ENCODE results near the gene SPACA6. TPM values are rescaled to one million over a fixed set of nuclear protein-coding genes. Genes with fewer than 3 reads are reported as not detected.

The SPACA6 gene
- total RNA-seq, 2 donors from 2014 or later, result 4.3 to 6.4 TPM

DNA sequence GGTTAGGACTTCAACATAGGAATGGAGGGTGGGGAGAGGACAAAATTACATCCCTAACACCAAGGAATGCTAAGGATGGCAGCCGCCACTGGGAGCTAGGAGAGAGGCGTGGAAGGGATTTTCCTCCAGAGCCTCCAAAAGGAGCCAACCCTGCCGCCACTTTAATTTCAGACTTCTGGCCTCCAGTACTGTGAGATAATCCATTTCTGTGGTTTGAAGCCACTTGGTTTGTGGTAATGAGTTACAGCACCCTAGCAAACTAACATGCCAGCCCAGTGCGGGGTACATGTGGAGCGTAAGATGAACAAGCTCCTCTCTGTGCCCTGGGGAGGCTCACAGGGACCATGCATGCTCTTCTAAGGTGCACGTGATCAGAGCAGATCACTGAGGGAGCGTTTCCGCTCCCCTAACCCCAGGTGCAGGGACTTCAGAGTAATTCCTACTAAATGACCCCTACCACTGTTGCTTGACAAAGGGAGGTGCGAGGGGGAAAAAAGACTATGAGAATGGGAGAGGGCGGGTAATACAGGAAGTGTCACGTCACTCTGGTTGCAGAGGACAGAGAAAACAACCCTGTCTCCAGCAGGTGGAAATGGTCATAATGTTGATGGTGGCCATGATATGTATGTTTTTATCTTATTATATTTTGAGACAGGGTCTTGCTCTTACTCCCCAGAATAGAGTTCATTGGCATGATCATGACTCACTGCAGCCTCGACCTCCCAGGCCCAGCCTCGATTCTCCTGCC lies 46.5 kb downstream of the SPACA6 start:
- DNase-seq, result no peak
- H3K36me3 Mint-ChIP-seq (ENCODE audit: low read depth), result no peaks in the 10 kb centered on the region
- no peak overlapping the region for H3K4me3 Mint-ChIP-seq
- H3K9me3 ChIP-seq (ENCODE audit: control insufficient read depth, low read length, poor library complexity, severe bottlenecking), result no peaks in the 10 kb centered on the region
- peaks cover 44% of the 10 kb centered on the region for H3K27me3 Mint-ChIP-seq
- H3K27ac Mint-ChIP-seq, result peak overlapping the region; percentile 41
- H3K4me1 Mint-ChIP-seq, result peaks cover 3% of the 10 kb centered on the region
- ATAC-seq, result no peak

DNA sequence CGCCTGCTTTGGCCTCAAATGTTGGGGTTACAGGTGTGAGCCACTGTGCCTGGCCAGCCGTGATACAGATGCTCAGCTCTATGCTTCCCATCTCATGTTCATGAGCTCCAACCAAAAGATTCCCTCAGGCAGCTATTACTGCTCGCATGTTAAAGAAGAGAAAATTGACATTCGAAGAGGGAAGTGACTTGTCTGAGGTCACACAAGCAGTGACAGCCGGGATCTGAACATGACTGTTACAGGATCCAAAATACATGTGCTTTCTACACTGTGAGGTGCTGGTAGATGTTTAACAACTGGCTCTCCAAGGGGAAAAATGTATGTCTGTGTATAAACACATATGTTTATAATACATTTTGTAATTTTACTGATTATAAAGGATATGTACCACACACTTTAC lies 47.2 kb downstream of the SPACA6 start:
- Mint-ChIP-seq H3K27ac (peak overlapping the region; percentile 41), H3K27me3 (peaks cover 39% of the 10 kb centered on the region), H3K4me1 (peaks cover 3% of the 10 kb centered on the region), H3K36me3 (ENCODE audit: low read depth) (no peaks in the 10 kb centered on the region), H3K4me3 (no peak overlapping the region)
- DNase-seq (no peak), ATAC-seq (no peak)
- no peaks in the 10 kb centered on the region for H3K9me3 ChIP-seq (ENCODE audit: control insufficient read depth, low read length, poor library complexity, severe bottlenecking)

DNA sequence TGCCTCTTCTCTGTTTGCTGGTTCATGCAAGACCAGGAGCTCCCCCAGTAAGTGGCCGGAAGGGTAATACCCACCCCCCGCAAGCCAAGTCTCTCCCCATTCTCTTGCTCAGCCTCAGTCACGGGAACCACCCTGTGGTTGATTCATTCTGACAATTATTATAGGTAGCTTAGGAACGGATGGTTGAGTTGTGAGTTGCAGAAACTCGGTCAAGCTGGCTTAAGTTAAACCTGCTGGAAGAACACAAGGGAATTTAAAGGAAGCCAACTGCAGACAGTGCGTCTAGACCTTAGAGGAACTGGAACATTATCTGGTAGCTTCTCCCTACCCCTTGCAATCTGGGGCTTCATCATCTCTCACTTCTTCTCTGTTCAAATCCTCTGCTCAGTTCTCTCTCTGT lies 49.7 kb downstream of the SPACA6 start:
- DNase-seq (no peak), ATAC-seq (no peak)
- Mint-ChIP-seq H3K4me1 (no peaks in the 10 kb centered on the region), H3K27ac (no peak overlapping the region), H3K4me3 (no peak overlapping the region), H3K36me3 (ENCODE audit: low read depth) (peaks cover 2% of the 10 kb centered on the region), H3K27me3 (peaks cover 28% of the 10 kb centered on the region)
- H3K9me3 ChIP-seq (ENCODE audit: control insufficient read depth, low read length, poor library complexity, severe bottlenecking), result no peaks in the 10 kb centered on the region

DNA sequence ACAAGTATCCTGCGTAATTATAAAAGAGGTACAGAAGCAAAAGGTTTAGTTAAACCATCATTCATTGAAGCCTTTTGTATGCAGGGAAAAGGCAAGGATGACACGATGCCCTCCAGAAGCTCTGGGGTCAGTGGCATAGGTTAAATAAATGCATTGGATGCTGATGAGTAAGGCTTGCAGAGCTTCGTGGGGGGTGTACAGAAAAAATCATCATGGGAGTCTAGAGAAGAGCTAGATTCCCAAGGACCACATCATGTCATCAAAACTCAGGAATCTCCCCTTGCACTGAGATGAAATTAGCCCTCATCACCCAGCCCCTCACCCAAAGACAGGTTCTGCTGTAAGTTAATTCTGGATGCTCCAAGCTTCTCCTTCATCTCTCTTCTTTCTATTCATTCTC lies 50.3 kb downstream of the SPACA6 start:
- ATAC-seq, result no peak
- H3K27me3 Mint-ChIP-seq, result peaks cover 28% of the 10 kb centered on the region

DNA sequence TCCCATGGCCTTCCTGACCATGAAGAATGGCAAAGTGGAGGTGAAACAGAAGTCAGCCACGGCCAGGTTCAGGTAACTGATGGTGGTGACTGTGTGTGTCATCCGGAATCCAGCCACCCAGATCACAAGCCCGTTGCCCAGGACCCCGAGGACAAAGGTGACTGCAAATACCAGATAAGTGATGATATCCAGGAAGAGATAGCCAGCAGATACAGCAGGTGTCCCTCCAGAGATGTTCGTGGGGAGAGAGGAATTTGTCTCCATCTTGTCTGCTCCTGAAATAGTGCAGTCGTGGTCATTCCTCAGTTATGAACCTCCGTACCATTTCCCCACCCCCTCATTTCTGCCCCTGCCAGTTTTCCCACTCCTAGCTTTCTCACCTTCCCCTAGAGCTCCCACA lies 53.6 kb downstream of the SPACA6 start:
- H3K27me3 Mint-ChIP-seq, result peaks cover 18% of the 10 kb centered on the region
- ATAC-seq (no peak), DNase-seq (no peak)
- no peaks in the 10 kb centered on the region for H3K9me3 ChIP-seq (ENCODE audit: control insufficient read depth, low read length, poor library complexity, severe bottlenecking)
- no peak overlapping the region for H3K4me3 Mint-ChIP-seq
- peaks cover 2% of the 10 kb centered on the region for H3K36me3 Mint-ChIP-seq (ENCODE audit: low read depth)
- no peaks in the 10 kb centered on the region for H3K4me1 Mint-ChIP-seq
- H3K27ac Mint-ChIP-seq, result no peak overlapping the region

More for the DNA sequence above, 50.3 kb downstream of the SPACA6 start:
- no peaks in the 10 kb centered on the region for H3K9me3 ChIP-seq (ENCODE audit: control insufficient read depth, low read length, poor library complexity, severe bottlenecking)
- no peak for DNase-seq
- Mint-ChIP-seq H3K36me3 (ENCODE audit: low read depth) (peaks cover 2% of the 10 kb centered on the region), H3K27ac (no peak overlapping the region), H3K4me1 (no peaks in the 10 kb centered on the region), H3K4me3 (no peak overlapping the region)

DNA sequence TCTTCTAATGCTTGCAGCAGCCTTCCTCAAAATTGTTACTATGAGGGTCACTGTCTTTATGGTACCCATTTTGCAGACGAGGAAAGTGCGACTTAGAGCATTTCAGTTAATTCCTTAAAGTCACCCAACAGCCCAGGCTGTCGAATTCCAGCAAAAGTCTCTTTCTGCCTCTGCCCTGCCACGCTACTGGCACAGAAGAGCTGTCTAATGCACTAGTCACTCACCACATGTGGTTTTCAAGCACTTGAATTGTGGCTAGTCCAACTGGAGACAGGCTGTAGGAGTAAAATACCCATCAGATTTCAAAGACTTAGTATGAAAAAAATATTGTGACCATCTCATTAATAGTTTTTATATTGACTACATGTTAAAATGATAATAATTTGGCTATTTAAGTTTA lies 56.8 kb downstream of the SPACA6 start:
- no peak overlapping the region for H3K27ac Mint-ChIP-seq
- no peaks in the 10 kb centered on the region for H3K4me1 Mint-ChIP-seq
- ATAC-seq (no peak), DNase-seq (no peak)
- H3K36me3 Mint-ChIP-seq (ENCODE audit: low read depth), result peaks cover 2% of the 10 kb centered on the region
- no peak overlapping the region for H3K4me3 Mint-ChIP-seq
- H3K9me3 ChIP-seq (ENCODE audit: control insufficient read depth, low read length, poor library complexity, severe bottlenecking), result no peaks in the 10 kb centered on the region
- H3K27me3 Mint-ChIP-seq, result peaks cover 8% of the 10 kb centered on the region

DNA sequence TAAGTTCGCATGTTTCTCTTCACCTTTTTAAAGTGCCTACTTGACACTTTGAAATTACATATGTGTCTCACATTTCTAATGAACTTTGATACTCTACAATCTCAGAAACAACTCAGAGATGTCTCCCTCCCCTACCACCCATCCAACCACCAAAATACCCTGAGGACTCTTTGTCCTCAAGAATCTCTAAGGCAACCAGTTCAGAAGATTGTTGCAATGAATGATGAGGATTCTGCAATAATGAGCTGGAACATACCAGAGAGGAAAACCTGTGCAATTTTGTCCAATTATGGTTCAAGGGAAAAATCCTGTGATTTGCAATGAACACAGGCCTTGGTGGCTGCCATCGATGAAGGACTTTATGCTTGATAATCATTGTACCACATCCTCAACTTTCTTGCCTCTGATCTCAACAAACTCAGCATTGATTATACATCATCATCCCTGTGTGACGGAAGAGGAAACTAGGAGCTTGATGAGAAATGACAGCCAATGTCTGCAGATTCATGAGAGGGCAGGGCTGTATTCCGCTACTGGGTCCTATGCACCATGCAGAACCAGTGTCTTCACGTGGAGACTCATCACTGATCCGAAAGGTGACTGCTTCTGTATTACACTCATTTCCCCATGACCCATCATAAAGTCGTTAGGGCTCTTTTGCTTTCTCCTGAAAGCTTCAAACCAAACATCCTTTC lies 57.4 kb downstream of the SPACA6 start:
- Mint-ChIP-seq H3K4me3 (no peak overlapping the region), H3K36me3 (ENCODE audit: low read depth) (peaks cover 2% of the 10 kb centered on the region), H3K4me1 (no peaks in the 10 kb centered on the region), H3K27ac (no peak overlapping the region), H3K27me3 (peaks cover 7% of the 10 kb centered on the region)
- no peaks in the 10 kb centered on the region for H3K9me3 ChIP-seq (ENCODE audit: control insufficient read depth, low read length, poor library complexity, severe bottlenecking)
- ATAC-seq, result no peak
- no peak for DNase-seq

DNA sequence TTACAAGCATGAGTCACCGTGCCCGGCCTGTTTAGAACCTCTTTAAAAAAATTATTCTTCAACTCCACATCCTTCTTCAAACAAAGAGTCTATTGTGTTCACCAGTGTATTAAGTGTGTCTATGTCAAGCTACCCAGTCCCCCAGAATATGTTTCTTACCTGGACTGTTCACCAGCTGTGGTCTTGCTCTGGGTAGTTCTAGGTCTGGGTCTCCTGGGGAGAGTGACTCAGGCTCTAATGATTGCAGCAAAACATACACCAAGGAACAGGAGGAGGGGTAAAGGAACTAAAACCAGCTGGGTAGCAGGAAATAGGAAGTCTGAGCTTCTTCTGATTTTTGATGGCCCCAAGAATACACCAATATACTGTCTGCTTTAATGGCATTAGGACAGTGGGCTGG lies 58.5 kb downstream of the SPACA6 start, which contains the start of gene FPR1:
Gene FPR1, minus strand, starts transcription at position 224 of the 400 bp plus-strand sequence. CDS start 4,884 bp downstream, outside the sequence.
- ATAC-seq (peak; percentile 42), DNase-seq (no peak)
- H3K36me3 Mint-ChIP-seq (ENCODE audit: low read depth), result peaks cover 2% of the 10 kb centered on the region
- H3K27me3 Mint-ChIP-seq, result no peaks in the 10 kb centered on the region
- no peaks in the 10 kb centered on the region for H3K9me3 ChIP-seq (ENCODE audit: control insufficient read depth, low read length, poor library complexity, severe bottlenecking)
- no peaks in the 10 kb centered on the region for H3K4me1 Mint-ChIP-seq
- no peak within 1 kb of the TSS for H3K4me3 Mint-ChIP-seq
- no peak within 1 kb of the TSS for H3K27ac Mint-ChIP-seq

DNA sequence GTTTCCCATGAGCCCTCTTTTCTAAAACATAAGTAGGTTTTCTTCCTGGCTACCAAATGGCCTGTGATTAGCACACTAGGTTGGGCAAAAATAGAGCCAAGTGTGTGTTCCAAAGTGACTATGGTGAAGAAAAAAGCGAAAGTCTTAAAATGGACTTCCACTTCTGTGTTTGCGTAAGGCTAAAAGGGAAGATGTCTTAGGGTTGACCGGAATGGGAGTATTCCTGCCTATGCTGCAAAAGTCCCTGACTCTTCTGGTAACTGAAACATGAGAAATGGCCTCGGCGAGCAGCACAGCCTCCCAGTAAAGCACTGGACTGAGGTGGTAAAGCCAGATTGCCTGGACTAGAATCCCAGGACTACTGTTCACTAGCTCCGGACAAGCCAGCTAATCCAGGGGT lies 61.0 kb downstream of the SPACA6 start:
- H3K9me3 ChIP-seq (ENCODE audit: control insufficient read depth, low read length, poor library complexity, severe bottlenecking), result no peaks in the 10 kb centered on the region
- H3K4me3 Mint-ChIP-seq, result no peak overlapping the region
- no peaks in the 10 kb centered on the region for H3K36me3 Mint-ChIP-seq (ENCODE audit: low read depth)
- DNase-seq (no peak), ATAC-seq (no peak)
- no peaks in the 10 kb centered on the region for H3K4me1 Mint-ChIP-seq
- no peaks in the 10 kb centered on the region for H3K27me3 Mint-ChIP-seq
- H3K27ac Mint-ChIP-seq, result no peak overlapping the region

DNA sequence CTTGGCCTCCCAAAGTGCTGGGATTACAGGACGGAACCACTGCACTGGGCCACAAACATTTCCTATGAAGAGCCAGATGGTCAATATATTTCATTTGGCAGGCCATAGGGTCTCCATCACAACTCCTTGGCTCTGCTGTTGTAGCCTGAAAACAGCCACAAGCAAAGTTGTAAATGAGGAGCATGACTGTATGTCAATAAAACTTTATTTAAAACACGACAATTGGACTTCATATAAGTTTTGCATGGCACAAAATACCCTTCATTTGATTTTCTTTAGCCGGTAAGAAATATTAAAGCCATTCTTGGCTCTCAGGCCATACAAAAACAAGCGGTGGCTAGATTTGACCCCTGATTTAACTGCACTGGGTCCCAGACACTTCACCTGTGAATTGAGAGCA lies 61.6 kb downstream of the SPACA6 start:
- H3K9me3 ChIP-seq (ENCODE audit: control insufficient read depth, low read length, poor library complexity, severe bottlenecking), result no peaks in the 10 kb centered on the region
- DNase-seq, result no peak
- Mint-ChIP-seq H3K36me3 (ENCODE audit: low read depth) (no peaks in the 10 kb centered on the region), H3K4me3 (no peak overlapping the region), H3K4me1 (no peaks in the 10 kb centered on the region), H3K27me3 (no peaks in the 10 kb centered on the region), H3K27ac (no peak overlapping the region)
- no peak for ATAC-seq

Other genes starting within 250 kb of the SPACA6 start
- not detected for gene SIGLEC8, start 234.9 kb upstream of the SPACA6 start, total RNA-seq
- not detected for gene CEACAM18, start 214.8 kb upstream of the SPACA6 start, total RNA-seq
- gene SIGLEC12, start 191.5 kb upstream of the SPACA6 start, total RNA-seq, result not detected
- under 1 TPM in 1 of 2 donors, not detected in 1; 0.80 TPM for gene SIGLEC6, start 161.7 kb upstream of the SPACA6 start, total RNA-seq
- 1 to 10 TPM; 4.5 to 5.1 TPM for gene ZNF175, start 122.0 kb upstream of the SPACA6 start, total RNA-seq
- under 1 TPM in 1 of 2 donors, not detected in 1; 0.37 TPM for gene SIGLEC5, start 62.9 kb upstream of the SPACA6 start, total RNA-seq
- 1 to 10 TPM in 1 of 2 donors, under 1 TPM in 1; 0.86 to 3.3 TPM for gene SIGLEC14, start 46.5 kb upstream of the SPACA6 start, total RNA-seq
- gene HAS1, start 30.7 kb downstream of the SPACA6 start, total RNA-seq, result not detected
- 1 to 10 TPM in 1 of 2 donors, under 1 TPM in 1; 0.70 to 4.1 TPM for gene FPR1, start 58.5 kb downstream of the SPACA6 start, total RNA-seq
- under 1 TPM in 1 of 2 donors, not detected in 1; 0.40 TPM for gene FPR2, start 67.8 kb downstream of the SPACA6 start, total RNA-seq
- gene FPR3, start 101.8 kb downstream of the SPACA6 start, total RNA-seq, result not detected
- gene ZNF577, start 194.6 kb downstream of the SPACA6 start, total RNA-seq, result 1 to 10 TPM; 5.4 to 8.3 TPM
- 10 to 100 TPM in 1 of 2 donors, 1 to 10 TPM in 1; 8.0 to 10.2 TPM for gene ZNF649, start 211.7 kb downstream of the SPACA6 start, total RNA-seq
- gene ZNF613, start 234.1 kb downstream of the SPACA6 start, total RNA-seq, result 1 to 10 TPM; 2.0 to 3.3 TPM